ENCODE data around the gene DIS3L2.
"Not testable (repeated sequence)": the region's sequence is repeated elsewhere in the genome, so short reads cannot be mapped to it uniquely, and the experiment has no call there.

Gene DIS3L2

DNA sequence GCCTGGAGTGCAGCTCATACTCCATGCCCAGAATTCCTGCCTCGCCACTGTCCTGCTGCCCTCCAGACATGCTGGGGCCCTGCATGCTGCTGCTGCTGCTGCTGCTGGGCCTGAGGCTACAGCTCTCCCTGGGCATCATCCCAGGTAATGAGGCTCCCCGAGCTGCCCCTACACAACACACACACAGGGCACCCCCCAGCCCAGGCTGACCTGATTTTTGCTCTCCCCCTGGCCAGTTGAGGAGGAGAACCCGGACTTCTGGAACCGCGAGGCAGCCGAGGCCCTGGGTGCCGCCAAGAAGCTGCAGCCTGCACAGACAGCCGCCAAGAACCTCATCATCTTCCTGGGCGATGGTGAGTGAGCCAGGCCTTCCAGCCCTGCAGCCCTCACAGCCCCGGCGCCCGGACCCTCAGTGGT is 417.2 kb downstream of the DIS3L2 start, which contains the start of gene ALPP:
TSS of gene ALPP (plus strand) at position 17 of the 417 bp plus-strand sequence. CDS start at position 69, 52 bp downstream.
- DNase-seq, result not testable (repeated sequence)

DNA sequence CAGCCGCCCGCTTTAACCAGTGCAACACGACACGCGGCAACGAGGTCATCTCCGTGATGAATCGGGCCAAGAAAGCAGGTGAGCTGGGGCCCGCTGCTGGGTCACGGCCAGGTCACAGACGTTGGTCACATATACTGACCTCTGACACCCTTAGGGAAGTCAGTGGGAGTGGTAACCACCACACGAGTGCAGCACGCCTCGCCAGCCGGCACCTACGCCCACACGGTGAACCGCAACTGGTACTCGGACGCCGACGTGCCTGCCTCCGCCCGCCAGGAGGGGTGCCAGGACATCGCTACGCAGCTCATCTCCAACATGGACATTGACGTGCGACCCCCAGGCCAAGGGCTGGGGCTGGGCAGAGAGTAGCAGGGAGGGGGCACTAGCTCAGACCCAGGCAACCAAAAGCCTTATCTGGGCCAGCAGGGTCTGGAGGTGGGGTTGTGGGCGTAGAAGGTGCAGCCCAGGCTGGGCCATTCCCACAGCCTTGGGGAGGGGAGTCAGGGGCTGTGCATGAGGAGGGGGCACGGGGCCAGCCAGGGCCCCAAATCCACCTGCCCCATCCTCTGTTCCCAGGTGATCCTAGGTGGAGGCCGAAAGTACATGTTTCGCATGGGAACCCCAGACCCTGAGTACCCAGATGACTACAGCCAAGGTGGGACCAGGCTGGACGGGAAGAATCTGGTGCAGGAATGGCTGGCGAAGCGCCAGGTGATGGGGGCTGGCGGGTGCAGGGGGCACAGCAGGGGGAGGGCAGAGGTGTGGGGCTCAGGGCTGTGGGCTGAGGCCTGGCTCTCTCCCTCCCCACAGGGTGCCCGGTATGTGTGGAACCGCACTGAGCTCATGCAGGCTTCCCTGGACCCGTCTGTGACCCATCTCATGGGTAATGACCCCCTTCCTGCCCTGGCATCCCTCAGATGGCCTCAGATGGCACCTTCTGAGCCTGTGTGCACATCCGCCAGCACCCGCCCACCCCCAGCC is 418.4 kb downstream of the DIS3L2 start:
- DNase-seq, result not testable (repeated sequence)

DNA sequence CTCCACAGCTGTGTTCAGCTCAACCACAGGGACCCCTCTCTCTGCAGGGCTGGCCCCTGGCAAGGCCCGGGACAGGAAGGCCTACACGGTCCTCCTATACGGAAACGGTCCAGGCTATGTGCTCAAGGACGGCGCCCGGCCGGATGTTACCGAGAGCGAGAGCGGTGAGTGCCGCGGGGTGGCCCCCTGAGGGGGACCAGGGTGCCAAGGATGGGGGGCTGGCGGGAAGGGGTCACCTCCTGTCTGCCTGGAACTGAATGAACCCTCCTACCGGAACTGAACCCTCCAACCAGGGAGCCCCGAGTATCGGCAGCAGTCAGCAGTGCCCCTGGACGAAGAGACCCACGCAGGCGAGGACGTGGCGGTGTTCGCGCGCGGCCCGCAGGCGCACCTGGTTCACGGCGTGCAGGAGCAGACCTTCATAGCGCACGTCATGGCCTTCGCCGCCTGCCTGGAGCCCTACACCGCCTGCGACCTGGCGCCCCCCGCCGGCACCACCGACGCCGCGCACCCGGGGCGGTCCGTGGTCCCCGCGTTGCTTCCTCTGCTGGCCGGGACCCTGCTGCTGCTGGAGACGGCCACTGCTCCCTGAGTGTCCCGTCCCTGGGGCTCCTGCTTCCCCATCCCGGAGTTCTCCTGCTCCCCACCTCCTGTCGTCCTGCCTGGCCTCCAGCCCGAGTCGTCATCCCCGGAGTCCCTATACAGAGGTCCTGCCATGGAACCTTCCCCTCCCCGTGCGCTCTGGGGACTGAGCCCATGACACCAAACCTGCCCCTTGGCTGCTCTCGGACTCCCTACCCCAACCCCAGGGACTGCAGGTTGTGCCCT is 419.9 kb downstream of the DIS3L2 start:
- not testable (repeated sequence) for DNase-seq

DNA sequence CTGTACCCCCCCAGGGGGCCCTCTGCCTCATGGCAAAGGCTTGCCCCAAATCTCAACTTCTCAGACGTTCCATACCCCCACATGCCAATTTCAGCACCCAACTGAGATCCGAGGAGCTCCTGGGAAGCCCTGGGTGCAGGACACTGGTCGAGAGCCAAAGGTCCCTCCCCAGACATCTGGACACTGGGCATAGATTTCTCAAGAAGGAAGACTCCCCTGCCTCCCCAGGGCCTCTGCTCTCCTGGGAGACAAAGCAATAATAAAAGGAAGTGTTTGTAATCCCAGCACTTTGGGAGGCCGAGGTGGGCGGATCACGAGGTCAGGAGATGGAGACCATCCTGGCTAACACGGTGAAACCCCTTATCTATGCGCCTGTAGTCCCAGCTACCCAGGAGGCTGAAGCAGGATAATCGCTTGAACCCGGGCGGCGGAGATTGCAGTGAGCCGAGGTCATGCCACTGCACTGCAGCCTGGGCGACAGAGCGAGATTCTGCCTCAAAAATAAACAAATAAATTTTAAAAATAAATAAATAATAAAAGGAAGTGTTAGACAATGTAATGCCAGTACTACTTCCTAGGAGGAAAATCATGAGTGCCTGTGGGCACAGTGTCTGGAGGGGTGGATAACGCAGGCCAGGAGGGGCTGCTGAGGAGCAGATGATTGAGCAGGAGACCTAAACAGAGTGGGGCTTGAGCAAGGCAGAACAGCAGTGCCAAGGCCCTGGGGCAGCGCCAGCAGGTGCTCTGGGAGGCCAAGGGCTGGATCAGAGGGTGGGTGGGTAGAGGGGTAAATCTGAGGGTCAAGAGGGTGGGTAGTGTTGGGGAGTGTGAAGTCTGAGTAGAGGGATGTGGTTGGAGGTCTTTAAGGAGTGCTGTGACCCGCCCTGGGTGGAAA is 421.1 kb downstream of the DIS3L2 start:
- no peak for DNase-seq

DNA sequence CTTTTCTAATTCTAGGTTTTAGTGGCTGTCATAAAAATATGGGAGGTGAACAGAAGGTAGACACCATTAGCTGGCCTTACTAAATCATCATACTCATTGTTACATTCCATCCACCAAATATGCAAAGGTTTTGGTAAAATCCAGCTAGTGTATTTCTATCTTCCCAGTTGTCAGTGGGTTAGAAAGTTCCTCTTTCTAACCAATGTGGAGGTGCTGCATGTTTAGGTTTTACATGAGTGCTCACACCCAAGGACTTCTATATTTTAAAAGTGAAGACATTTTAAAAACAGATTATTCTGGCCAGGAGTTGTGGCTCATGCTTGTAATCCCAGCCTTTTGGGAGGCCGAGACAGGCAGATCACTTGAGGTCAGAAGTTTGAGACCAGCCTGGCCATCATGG is 423.0 kb downstream of the DIS3L2 start:
- DNase-seq, result no peak

DNA sequence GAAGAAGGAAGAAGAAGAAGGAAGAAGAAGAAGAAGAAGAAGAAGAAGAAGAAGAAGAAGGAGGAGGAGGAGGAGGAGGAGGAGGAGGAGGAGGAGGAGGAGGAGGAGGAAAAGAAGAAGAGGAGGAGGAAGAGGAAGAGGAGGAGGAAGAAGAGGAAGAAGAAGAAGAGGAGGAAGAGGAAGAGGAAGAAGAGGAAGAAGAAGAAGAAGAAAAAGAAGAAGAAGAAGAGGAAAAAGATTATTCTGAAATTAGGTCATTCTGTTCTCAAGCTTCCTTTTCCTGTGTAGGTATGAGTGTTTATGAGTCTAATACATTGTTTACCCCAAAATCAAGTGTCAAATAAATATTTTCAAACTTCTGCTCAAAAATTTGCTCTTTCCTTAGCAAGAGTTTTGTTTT is 423.5 kb downstream of the DIS3L2 start:
- not testable (repeated sequence) for DNase-seq

DNA sequence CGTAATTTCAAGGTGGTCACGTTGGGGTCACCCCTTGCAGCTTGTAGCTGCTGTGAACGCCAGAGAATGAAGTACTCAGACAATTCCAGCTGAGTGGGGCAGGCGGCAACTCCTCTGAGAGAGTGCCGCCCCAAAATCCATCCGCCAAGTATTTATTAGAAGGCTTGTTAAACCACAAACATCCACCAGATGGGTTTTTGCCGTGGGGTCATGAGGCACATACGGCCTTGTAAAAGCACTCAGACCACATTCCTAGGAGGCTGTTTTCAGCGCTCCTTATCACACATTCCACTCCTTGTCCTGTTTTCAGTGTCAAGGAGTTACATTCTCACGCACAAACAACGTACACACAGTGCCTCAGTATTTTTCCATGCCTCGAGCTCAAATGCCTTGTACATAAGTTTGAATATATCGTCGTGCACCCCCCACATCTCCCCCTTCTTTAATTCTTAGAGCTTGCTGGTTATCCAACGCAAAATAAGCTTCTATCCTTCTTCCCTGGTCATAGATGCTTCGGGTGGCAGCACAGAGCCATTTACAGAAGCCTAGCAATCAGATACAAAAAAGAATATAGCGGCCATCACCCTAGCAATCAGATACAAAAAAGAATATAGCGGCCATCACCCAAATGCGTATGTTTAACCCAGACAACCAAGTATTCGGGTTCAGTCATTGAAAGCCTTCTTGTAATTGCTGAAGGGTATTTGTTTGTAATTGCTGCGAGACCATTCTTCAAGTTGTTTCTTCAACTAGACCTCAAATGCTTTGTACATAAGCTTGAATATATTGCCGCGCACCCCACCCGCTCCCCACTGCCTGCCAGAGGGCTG is 424.4 kb downstream of the DIS3L2 start:
- DNase-seq, result peak; percentile 2

DNA sequence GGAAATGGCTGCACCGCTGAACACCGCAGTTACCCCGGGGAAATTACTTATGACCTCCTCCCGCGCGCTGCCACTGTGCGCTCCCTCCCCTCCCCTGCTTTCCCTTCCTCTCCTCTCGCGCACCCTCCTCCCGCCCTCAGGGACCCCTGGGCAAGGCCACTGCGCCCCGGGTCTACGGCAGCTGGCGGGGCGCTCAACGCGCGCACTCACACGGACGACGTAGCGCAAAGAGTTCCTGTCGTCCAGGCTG is 424.9 kb downstream of the DIS3L2 start:
- DNase-seq, result no peak
